K562 (cell line): ENCODE results near the gene TIGAR. TPM values are rescaled to one million over a fixed set of nuclear protein-coding genes. Genes with fewer than 3 reads are reported as not detected.

Experiments used
- FIP1L1 ChIP-seq: fragments of 200-400 bp; formaldehyde crosslinking; IDR thresholded peaks from 2 replicates; pipeline ENCODE4 v1.6.1; 2018; ENCODE audit warnings: mild to moderate bottlenecking, low read depth, low read length; ENCODE audit not compliant: poor library complexity, severe bottlenecking
- FOXJ2 ChIP-seq: fragments of 200-800 bp; sonication (Bioruptor generic); IDR thresholded peaks from 2 replicates; pipeline ENCODE4 v1.6.1; 2016; ENCODE audit warnings: missing genetic modification characterization, missing compliant biosample characterization
- MCM5 ChIP-seq: fragments of 450-650 bp; IDR thresholded peaks from 2 replicates; pipeline ENCODE4 v1.6.1; 2016; ENCODE audit warnings: low read depth
- NFATC3 ChIP-seq: fragments of 450-650 bp; IDR thresholded peaks from 2 replicates; pipeline ENCODE4 v1.6.1; 2017; ENCODE audit warnings: mild to moderate bottlenecking
- NR4A1 ChIP-seq, 2 experiments: fragments of 250-450 bp in 1 of 2; fragments of 450-650 bp in 1 of 2; sonication (Bioruptor Pico) in 1 of 2; IDR thresholded peaks; 2 replicates each; pipeline versions ENCODE4 v1.4.0 to v1.6.1; 2016 to 2020; ENCODE audit warnings: mild to moderate bottlenecking in 2 of 2, missing compliant biosample characterization in 1 of 2, missing genetic modification characterization in 1 of 2, moderate library complexity in 1 of 2
- PYGO2 ChIP-seq: fragments of 450-650 bp; IDR thresholded peaks from 2 replicates; pipeline ENCODE4 v1.6.1; 2016; ENCODE audit warnings: mild to moderate bottlenecking, missing genetic modification characterization, moderate library complexity, missing compliant biosample characterization
- RBM25 ChIP-seq: fragments of 200-400 bp; formaldehyde crosslinking; IDR thresholded peaks from 2 replicates; pipeline ENCODE4 v1.6.1; 2018; ENCODE audit warnings: low read length, low read depth, moderate library complexity; ENCODE audit not compliant: severe bottlenecking
- RCOR1 ChIP-seq, 2 experiments: IDR thresholded peaks; 2 replicates each; pipeline ENCODE4 v1.6.1; 2012; ENCODE audit warnings: low read depth in 2 of 2, low read length in 2 of 2, borderline replicate concordance in 1 of 2, improper control_type of control experiment in 1 of 2
- SMAD2 ChIP-seq: fragments of 150-350 bp; IDR thresholded peaks from 2 replicates; pipeline ENCODE4 v1.6.1; 2014; ENCODE audit warnings: low read depth, mild to moderate bottlenecking, low read length
- SRSF1 ChIP-seq: fragments of 200-400 bp; formaldehyde crosslinking; IDR thresholded peaks from 2 replicates; pipeline ENCODE4 v1.6.1; 2017; ENCODE audit warnings: mild to moderate bottlenecking, low read depth, low read length, moderate library complexity
- STAT5A ChIP-seq: IDR thresholded peaks from 2 replicates; pipeline ENCODE4 v1.6.1; 2012; ENCODE audit warnings: low read length, inconsistent platforms, borderline replicate concordance
- ZEB2 ChIP-seq: fragments of 450-650 bp; IDR thresholded peaks from 2 replicates; pipeline ENCODE4 v1.6.1; 2016
- ZFP1 ChIP-seq: fragments of 450-650 bp; formaldehyde crosslinking; IDR thresholded peaks from 2 replicates; pipeline ENCODE4 v1.4.0; 2020; ENCODE audit warnings: mild to moderate bottlenecking, mixed read lengths
- ZNF699 ChIP-seq: fragments of 250-450 bp; sonication (Bioruptor Pico); IDR thresholded peaks from 2 replicates; pipeline ENCODE4 v1.8.0; 2021; ENCODE audit warnings: mild to moderate bottlenecking, moderate library complexity; ENCODE audit not compliant: insufficient replicate concordance
- polyA plus RNA-seq, 8 experiments: library from polyadenylated mRNA; depleted of rRNA in 4 of 8; stranded (reverse) in 5 of 8; unstranded in 3 of 8; fragments of >200 nt; fragmentation: Nextera tagmentation in 2 of 8; fragmentation: Illumina TruSeq in 1 of 8; extraction: Ambion mirVana in 2 of 8; extraction: Trizol in 1 of 8; gene quantifications; 2 replicates each; pipeline versions ENCODE4 v1.2.1 to v1.2.3, GENCODE V29; 2011 to 2014; ENCODE audit warnings: inconsistent platforms in 1 of 8, missing spikeins in 1 of 8
- total RNA-seq, 7 experiments: library from RNA; depleted of rRNA in 6 of 7; stranded (reverse); fragments of >200 nt in 6 of 7; fragmentation: Illumina TruSeq in 2 of 7; extraction: Trizol in 2 of 7; gene quantifications; 2 replicates each; pipeline versions ENCODE4 v1.2.1 to v1.2.3, GENCODE V29; 2011 to 2021; ENCODE audit warnings: low replicate concordance in 1 of 7
- TF ChIP-seq, protein P1 (sequence below): fragments of 450-650 bp; IDR thresholded peaks from 2 replicates; pipeline ENCODE4 v1.6.1; 2014; ENCODE audit warnings: low read depth, mild to moderate bottlenecking, moderate library complexity, borderline replicate concordance
- TF ChIP-seq, protein P2 (sequence below): fragments of 450-650 bp; formaldehyde crosslinking; IDR thresholded peaks from 2 replicates; pipeline ENCODE4 v1.4.0; 2020; ENCODE audit warnings: mild to moderate bottlenecking
- TF ChIP-seq, protein P3 (sequence below): fragments of 450-650 bp; IDR thresholded peaks from 2 replicates; pipeline ENCODE4 v1.6.1; 2016; ENCODE audit warnings: borderline replicate concordance
- TF ChIP-seq, protein P4 (sequence below): sonication (generic); formaldehyde crosslinking; IDR thresholded peaks from 2 replicates; pipeline ENCODE4 v1.8.1; 2023; ENCODE audit warnings: mild to moderate bottlenecking, missing genetic modification reagents
- TF ChIP-seq, protein P5 (sequence below): fragments of 250-450 bp; sonication (Bioruptor Pico); IDR thresholded peaks from 2 replicates; pipeline ENCODE4 v1.4.0; 2020

Gene TIGAR
- total and polyA plus RNA-seq, 9 of the 15 experiments (the other 6 are each of a cell fraction or from before 2014, with no cell fraction given): 0.11 to 1.0 (median 0.53) TPM; not detected in 2

DNA sequence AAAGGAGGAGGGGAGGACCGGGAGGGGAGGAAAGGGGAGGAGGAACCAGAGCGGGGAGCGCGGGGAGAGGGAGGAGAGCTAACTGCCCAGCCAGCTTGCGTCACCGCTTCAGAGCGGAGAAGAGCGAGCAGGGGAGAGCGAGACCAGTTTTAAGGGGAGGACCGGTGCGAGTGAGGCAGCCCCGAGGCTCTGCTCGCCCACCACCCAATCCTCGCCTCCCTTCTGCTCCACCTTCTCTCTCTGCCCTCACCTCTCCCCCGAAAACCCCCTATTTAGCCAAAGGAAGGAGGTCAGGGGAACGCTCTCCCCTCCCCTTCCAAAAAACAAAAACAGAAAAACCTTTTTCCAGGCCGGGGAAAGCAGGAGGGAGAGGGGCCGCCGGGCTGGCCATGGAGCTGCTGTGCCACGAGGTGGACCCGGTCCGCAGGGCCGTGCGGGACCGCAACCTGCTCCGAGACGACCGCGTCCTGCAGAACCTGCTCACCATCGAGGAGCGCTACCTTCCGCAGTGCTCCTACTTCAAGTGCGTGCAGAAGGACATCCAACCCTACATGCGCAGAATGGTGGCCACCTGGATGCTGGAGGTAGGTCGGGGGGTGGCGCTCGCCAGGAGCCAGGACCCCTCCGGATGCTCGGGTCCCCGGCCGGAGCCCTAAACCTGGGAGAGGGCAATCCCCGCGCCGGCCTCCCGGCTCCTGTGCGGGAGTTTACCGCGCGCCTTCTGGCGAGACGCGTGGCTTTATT is 47.2 kb upstream of the TIGAR start, which contains the start of gene CCND2 (continued):
- TF ChIP-seq, protein P1, sequence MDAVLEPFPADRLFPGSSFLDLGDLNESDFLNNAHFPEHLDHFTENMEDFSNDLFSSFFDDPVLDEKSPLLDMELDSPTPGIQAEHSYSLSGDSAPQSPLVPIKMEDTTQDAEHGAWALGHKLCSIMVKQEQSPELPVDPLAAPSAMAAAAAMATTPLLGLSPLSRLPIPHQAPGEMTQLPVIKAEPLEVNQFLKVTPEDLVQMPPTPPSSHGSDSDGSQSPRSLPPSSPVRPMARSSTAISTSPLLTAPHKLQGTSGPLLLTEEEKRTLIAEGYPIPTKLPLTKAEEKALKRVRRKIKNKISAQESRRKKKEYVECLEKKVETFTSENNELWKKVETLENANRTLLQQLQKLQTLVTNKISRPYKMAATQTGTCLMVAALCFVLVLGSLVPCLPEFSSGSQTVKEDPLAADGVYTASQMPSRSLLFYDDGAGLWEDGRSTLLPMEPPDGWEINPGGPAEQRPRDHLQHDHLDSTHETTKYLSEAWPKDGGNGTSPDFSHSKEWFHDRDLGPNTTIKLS: no peak
- TF ChIP-seq NFATC3 (no peak), MCM5 (no peak), ZEB2 (no peak), SMAD2 (no peak), RBM25 (no peak), NR4A1 (CRISPR knock-in tag; IDR thresholded peaks at IDR 0.05) (no peak), NR4A1 (tag; IDR thresholded peaks at IDR 0.05) (no peak), STAT5A (no peak), ZFP1 (CRISPR knock-in tag) (no peak), ZNF699 (CRISPR knock-in tag) (no peak), FOXJ2 (tag) (no peak), SRSF1 (no peak), RCOR1 (IDR thresholded peaks at IDR 0.05; ENCODE audit: borderline replicate concordance in 1 of 2, low read depth in 2 of 2, low read length in 2 of 2) (no peak), PYGO2 (tag) (no peak), FIP1L1 (no peak)
- TF ChIP-seq, protein P2, sequence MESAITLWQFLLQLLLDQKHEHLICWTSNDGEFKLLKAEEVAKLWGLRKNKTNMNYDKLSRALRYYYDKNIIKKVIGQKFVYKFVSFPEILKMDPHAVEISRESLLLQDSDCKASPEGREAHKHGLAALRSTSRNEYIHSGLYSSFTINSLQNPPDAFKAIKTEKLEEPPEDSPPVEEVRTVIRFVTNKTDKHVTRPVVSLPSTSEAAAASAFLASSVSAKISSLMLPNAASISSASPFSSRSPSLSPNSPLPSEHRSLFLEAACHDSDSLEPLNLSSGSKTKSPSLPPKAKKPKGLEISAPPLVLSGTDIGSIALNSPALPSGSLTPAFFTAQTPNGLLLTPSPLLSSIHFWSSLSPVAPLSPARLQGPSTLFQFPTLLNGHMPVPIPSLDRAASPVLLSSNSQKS (CRISPR knock-in tag): no peak
- TF ChIP-seq, protein P3, sequence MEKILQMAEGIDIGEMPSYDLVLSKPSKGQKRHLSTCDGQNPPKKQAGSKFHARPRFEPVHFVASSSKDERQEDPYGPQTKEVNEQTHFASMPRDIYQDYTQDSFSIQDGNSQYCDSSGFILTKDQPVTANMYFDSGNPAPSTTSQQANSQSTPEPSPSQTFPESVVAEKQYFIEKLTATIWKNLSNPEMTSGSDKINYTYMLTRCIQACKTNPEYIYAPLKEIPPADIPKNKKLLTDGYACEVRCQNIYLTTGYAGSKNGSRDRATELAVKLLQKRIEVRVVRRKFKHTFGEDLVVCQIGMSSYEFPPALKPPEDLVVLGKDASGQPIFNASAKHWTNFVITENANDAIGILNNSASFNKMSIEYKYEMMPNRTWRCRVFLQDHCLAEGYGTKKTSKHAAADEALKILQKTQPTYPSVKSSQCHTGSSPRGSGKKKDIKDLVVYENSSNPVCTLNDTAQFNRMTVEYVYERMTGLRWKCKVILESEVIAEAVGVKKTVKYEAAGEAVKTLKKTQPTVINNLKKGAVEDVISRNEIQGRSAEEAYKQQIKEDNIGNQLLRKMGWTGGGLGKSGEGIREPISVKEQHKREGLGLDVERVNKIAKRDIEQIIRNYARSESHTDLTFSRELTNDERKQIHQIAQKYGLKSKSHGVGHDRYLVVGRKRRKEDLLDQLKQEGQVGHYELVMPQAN: no peak; the same call in 1 of the 2 replicates
- TF ChIP-seq, protein P4, sequence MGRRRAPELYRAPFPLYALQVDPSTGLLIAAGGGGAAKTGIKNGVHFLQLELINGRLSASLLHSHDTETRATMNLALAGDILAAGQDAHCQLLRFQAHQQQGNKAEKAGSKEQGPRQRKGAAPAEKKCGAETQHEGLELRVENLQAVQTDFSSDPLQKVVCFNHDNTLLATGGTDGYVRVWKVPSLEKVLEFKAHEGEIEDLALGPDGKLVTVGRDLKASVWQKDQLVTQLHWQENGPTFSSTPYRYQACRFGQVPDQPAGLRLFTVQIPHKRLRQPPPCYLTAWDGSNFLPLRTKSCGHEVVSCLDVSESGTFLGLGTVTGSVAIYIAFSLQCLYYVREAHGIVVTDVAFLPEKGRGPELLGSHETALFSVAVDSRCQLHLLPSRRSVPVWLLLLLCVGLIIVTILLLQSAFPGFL: no peak
- TF ChIP-seq, protein P5, sequence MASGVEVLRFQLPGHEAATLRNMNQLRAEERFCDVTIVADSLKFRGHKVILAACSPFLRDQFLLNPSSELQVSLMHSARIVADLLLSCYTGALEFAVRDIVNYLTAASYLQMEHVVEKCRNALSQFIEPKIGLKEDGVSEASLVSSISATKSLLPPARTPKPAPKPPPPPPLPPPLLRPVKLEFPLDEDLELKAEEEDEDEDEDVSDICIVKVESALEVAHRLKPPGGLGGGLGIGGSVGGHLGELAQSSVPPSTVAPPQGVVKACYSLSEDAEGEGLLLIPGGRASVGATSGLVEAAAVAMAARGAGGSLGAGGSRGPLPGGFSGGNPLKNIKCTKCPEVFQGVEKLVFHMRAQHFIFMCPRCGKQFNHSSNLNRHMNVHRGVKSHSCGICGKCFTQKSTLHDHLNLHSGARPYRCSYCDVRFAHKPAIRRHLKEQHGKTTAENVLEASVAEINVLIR (CRISPR knock-in tag): peak; percentile 41; the same call in 1 of the 2 replicates
